H1 (cell line): ENCODE measurements around the gene FAM25A. TPM values are rescaled to one million over a fixed set of nuclear protein-coding genes. Genes with fewer than 3 reads are reported as not detected.

Source experiments
- CTCF ChIA-PET: fragments of 300-600 bp; sonication (Branson Sonifier 250); formaldehyde crosslinking; loops from one replicate; lab custom pipeline; 2021; ENCODE audit not compliant: partially characterized antibody; lab: Charles Lee
- POLR2A ChIA-PET: fragments of 300-600 bp; sonication (Branson Sonifier 250); formaldehyde crosslinking; loops from one replicate; lab custom pipeline; 2021; ENCODE audit warnings: inconsistent platforms; ENCODE audit not compliant: partially characterized antibody; lab: Charles Lee
- DNase-seq, 2 experiments: peaks; one replicate each; pipeline versions ENCODE4 v3.0.0 to v3.0.0-alpha.2; 2010 to 2022; ENCODE audit warnings: low spot score in 2 of 2, low read depth in 1 of 2, mixed read lengths in 1 of 2
- FAIRE-seq: peaks from 2 replicates; lab custom pipeline; 2011; peaks lifted over from hg19 to GRCh38; lab: Jason Lieb, UNC
- H2AFZ ChIP-seq: 2 replicates; pipeline ENCODE4 v1.8.1; 2012; ENCODE audit warnings: low read length, inconsistent platforms
- H2AK5ac ChIP-seq: 2 replicates; pipeline ENCODE4 v1.6.1; 2013; ENCODE audit warnings: low read depth, low read length
- H2BK120ac ChIP-seq: replicated peaks from 2 replicates; pipeline ENCODE3; 2013; ENCODE audit warnings: low read depth, low read length, inconsistent platforms
- H2BK12ac ChIP-seq: 2 replicates; pipeline ENCODE4 v1.6.1; 2013; ENCODE audit warnings: low read depth, low read length
- H2BK15ac ChIP-seq: 2 replicates; pipeline ENCODE4 v1.6.1; 2013; ENCODE audit warnings: low read length
- H2BK20ac ChIP-seq: 2 replicates; pipeline ENCODE4 v1.6.1; 2013; ENCODE audit warnings: low read length
- H2BK5ac ChIP-seq: 2 replicates; pipeline ENCODE4 v1.6.1; 2013; ENCODE audit warnings: low read depth, low read length
- H3K14ac ChIP-seq: 2 replicates; pipeline ENCODE4 v1.6.1; 2013; ENCODE audit warnings: inconsistent platforms; ENCODE audit not compliant: insufficient read length
- H3K18ac ChIP-seq: 2 replicates; pipeline ENCODE4 v1.6.1; 2013; ENCODE audit warnings: low read length; ENCODE audit errors: extremely low read depth
- H3K23ac ChIP-seq: 2 replicates; pipeline ENCODE4 v1.6.1; 2013; ENCODE audit warnings: inconsistent platforms; ENCODE audit not compliant: insufficient read length
- H3K23me2 ChIP-seq: 2 replicates; pipeline ENCODE4 v1.6.1; 2013; ENCODE audit warnings: low read depth, low read length
- H3K27ac ChIP-seq: 2 replicates; pipeline ENCODE4 v1.6.1; 2011; ENCODE audit warnings: low read depth, low read length, inconsistent platforms
- H3K27me3 ChIP-seq, 4 experiments: replicated peaks in 1 of 4; 1 replicate in 1 of 4; 2 replicates in 3 of 4; pipeline versions ENCODE4 v1.6.1 to v1.8.1; 2011 to 2013; ENCODE audit warnings: low read length in 3 of 4, mild to moderate bottlenecking in 3 of 4, inconsistent platforms in 2 of 4, mixed read lengths in 2 of 4, moderate library complexity in 1 of 4; ENCODE audit not compliant: control insufficient read depth in 3 of 4, insufficient read depth in 3 of 4; ENCODE audit errors: extremely low read depth in 1 of 4
- H3K36me3 ChIP-seq, 4 experiments: 2 replicates each; pipeline versions ENCODE4 v1.6.1 to v1.8.1; 2011 to 2013; ENCODE audit warnings: mild to moderate bottlenecking in 4 of 4, low read length in 3 of 4, moderate library complexity in 2 of 4, control low read depth in 1 of 4, inconsistent platforms in 1 of 4; ENCODE audit not compliant: insufficient read depth in 4 of 4, control insufficient read depth in 2 of 4
- H3K4ac ChIP-seq: replicated peaks from 2 replicates; pipeline ENCODE3; 2013; ENCODE audit warnings: low read length, low read depth, mixed read lengths, inconsistent platforms; ENCODE audit not compliant: insufficient read length
- H3K4me1 ChIP-seq, 4 experiments: replicated peaks in 1 of 4; 1 replicate in 1 of 4; 2 replicates in 3 of 4; pipeline versions ENCODE4 v1.6.1 to v1.8.1; 2011 to 2013; ENCODE audit warnings: low read length in 3 of 4, inconsistent platforms in 2 of 4, mixed read lengths in 1 of 4; ENCODE audit not compliant: insufficient read depth in 4 of 4, control insufficient read depth in 3 of 4
- H3K4me2 ChIP-seq, 2 experiments: 2 replicates each; pipeline versions ENCODE4 v1.6.1 to v1.8.1; 2011 to 2013; ENCODE audit warnings: low read depth in 2 of 2, low read length in 2 of 2, control low read depth in 1 of 2, inconsistent platforms in 1 of 2, mild to moderate bottlenecking in 1 of 2; ENCODE audit not compliant: insufficient read depth in 1 of 2
- H3K4me3 ChIP-seq, 4 experiments: fragments of 200-600, 300-600 bp in 1 of 4; sonication (generic), shearing (Covaris generic), sonication (Bioruptor Twin) in 1 of 4; 2 replicates each; pipeline versions ENCODE4 v1.5.1 to v1.8.1; 2011 to 2016; ENCODE audit warnings: low read length in 4 of 4, low read depth in 3 of 4, control low read depth in 2 of 4, inconsistent platforms in 2 of 4, mild to moderate bottlenecking in 2 of 4, mixed read lengths in 1 of 4, moderate library complexity in 1 of 4; ENCODE audit not compliant: insufficient read depth in 2 of 4; ENCODE audit errors: extremely low read depth in 1 of 4
- H3K56ac ChIP-seq: replicated peaks from 2 replicates; pipeline ENCODE3; 2013; ENCODE audit warnings: low read depth, mild to moderate bottlenecking, mixed read lengths, low read length, inconsistent platforms; ENCODE audit not compliant: insufficient read length
- H3K79me1 ChIP-seq: 2 replicates; pipeline ENCODE4 v1.6.1; 2013; ENCODE audit warnings: low read depth, low read length, control low read depth
- H3K79me2 ChIP-seq, 2 experiments: 2 replicates each; pipeline versions ENCODE4 v1.6.1 to v1.8.1; 2012 to 2013; ENCODE audit warnings: low read length in 2 of 2, mild to moderate bottlenecking in 2 of 2, inconsistent platforms in 1 of 2; ENCODE audit not compliant: insufficient read depth in 2 of 2, control insufficient read depth in 1 of 2
- H3K9ac ChIP-seq, 4 experiments: replicated peaks in 1 of 4; 1 replicate in 1 of 4; 2 replicates in 3 of 4; pipeline versions ENCODE4 v1.6.1 to v1.8.1; 2011 to 2013; ENCODE audit warnings: low read depth in 3 of 4, low read length in 3 of 4, control low read depth in 2 of 4, mild to moderate bottlenecking in 2 of 4, moderate library complexity in 2 of 4, inconsistent platforms in 1 of 4; ENCODE audit errors: extremely low read depth in 1 of 4
- H3K9me3 ChIP-seq, 2 experiments: 2 replicates each; pipeline versions ENCODE4 v1.6.1 to v1.8.1; 2012 to 2013; ENCODE audit warnings: mild to moderate bottlenecking in 2 of 2, moderate library complexity in 2 of 2, control low read depth in 1 of 2, inconsistent platforms in 1 of 2, low read depth in 1 of 2, low read length in 1 of 2, mixed read lengths in 1 of 2; ENCODE audit not compliant: insufficient read depth in 2 of 2
- H4K20me1 ChIP-seq, 2 experiments: replicated peaks in 1 of 2; 2 replicates each; pipeline versions ENCODE3 to v1.8.1; 2011 to 2013; ENCODE audit warnings: inconsistent platforms in 2 of 2, low read length in 2 of 2, mild to moderate bottlenecking in 1 of 2; ENCODE audit not compliant: insufficient read depth in 2 of 2, control insufficient read depth in 1 of 2
- H4K5ac ChIP-seq: 2 replicates; pipeline ENCODE4 v1.6.1; 2013; ENCODE audit warnings: low read length, low read depth, mixed read lengths, inconsistent platforms; ENCODE audit not compliant: insufficient read length
- H4K8ac ChIP-seq: 2 replicates; pipeline ENCODE4 v1.8.0; 2013; ENCODE audit warnings: mild to moderate bottlenecking, moderate library complexity, low read length, inconsistent platforms; ENCODE audit not compliant: insufficient read depth; ENCODE audit errors: extremely low read depth
- H4K91ac ChIP-seq: replicated peaks from 2 replicates; pipeline ENCODE3; 2013; ENCODE audit warnings: low read length, mixed read lengths, inconsistent platforms; ENCODE audit not compliant: insufficient read length
- GABPA ChIP-seq: IDR thresholded peaks from 2 replicates; pipeline ENCODE4 v1.6.1; 2011; ENCODE audit warnings: mild to moderate bottlenecking, low read length, moderate library complexity, borderline replicate concordance; ENCODE audit not compliant: insufficient read depth
- TCF12 ChIP-seq: IDR thresholded peaks from 2 replicates; pipeline ENCODE4 v1.6.1; 2011; ENCODE audit warnings: low read depth, mild to moderate bottlenecking, low read length
- WGBS, 2 experiments: shearing (Covaris generic) in 1 of 2; methylation state at CpG; one replicate each; pipeline versions ENCODE4 v1.1.6 to v1.1.7; 2013 to 2015; ENCODE audit warnings: low lambda C conversion rate in 2 of 2, mixed read lengths in 2 of 2, inconsistent platforms in 1 of 2, low coverage in 1 of 2, missing lambda C conversion rate in 1 of 2; ENCODE audit not compliant: insufficient replicate concordance in 2 of 2, insufficient coverage in 1 of 2, insufficient read length in 1 of 2; ENCODE audit errors: extremely low coverage in 1 of 2, missing lambda C conversion rate in 1 of 2; 5-methylcytosine and 5-hydroxymethylcytosine counted together
- polyA plus RNA-seq, 7 experiments: library from polyadenylated mRNA; depleted of rRNA in 3 of 7; stranded (reverse) in 5 of 7; unstranded in 2 of 7; fragments of >200 nt in 5 of 7; fragments of 200-250 nt in 2 of 7; gene quantifications; 1 replicate in 5 of 7; 2 replicates in 1 of 7; 4 replicates in 1 of 7; pipeline versions ENCODE4 v1.2.1 to v1.2.3, GENCODE V29; 2011 to 2013; ENCODE audit warnings: missing spikeins in 2 of 7, mixed read lengths in 2 of 7
- total RNA-seq: library from RNA; stranded (reverse); fragmentation: NEBNext Ultra II Directional; extraction: Animal tissue kit (Norgen Biotek cat#: 25700); gene quantifications from 2 replicates; pipeline ENCODE4 v1.2.1, GENCODE V29; 2021

FAM25A gene
- total and polyA plus RNA-seq, 2 of the 8 experiments (the other 6 are each of a cell fraction or from before 2014, with no cell fraction given): not detected

- Histone ChIP-seq H3K18ac (no peak overlapping the region), H4K20me1 (no peaks in the 10 kb centered on the region), H3K14ac (no peak overlapping the region), H3K79me2 (no peaks in the 10 kb centered on the region), H3K9ac (no peak overlapping the region), H3K27ac (no peak overlapping the region), H2BK15ac (no peak overlapping the region), H3K56ac (no peak overlapping the region), H2BK20ac (no peak overlapping the region), H3K23me2 (no peaks in the 10 kb centered on the region), H3K4me2 (no peak overlapping the region), H2BK5ac (no peak overlapping the region), H3K4me1 (no peaks in the 10 kb centered on the region), H2BK12ac (no peak overlapping the region), H3K27me3 (no peaks in the 10 kb centered on the region), H4K8ac (no peak overlapping the region), H3K23ac (no peak overlapping the region), H2AK5ac (no peak overlapping the region), H3K79me1 (no peaks in the 10 kb centered on the region), H4K91ac (no peak overlapping the region), H4K5ac (no peak overlapping the region), H3K4ac (no peak overlapping the region), H3K4me3 (no peak overlapping the region), H2AFZ (no peak overlapping the region), H2BK120ac (no peak overlapping the region), H3K36me3 (peaks cover 6 to 53% (median 29%) of the 10 kb centered on the region in 4 experiments; a peak in 7 of 8 replicates), H3K9me3 (no peaks in the 10 kb centered on the region)
- FAIRE-seq (no peak), DNase-seq (no peak)
- ChIA-PET POLR2A (no interaction called here), CTCF (interaction anchor here (1.2 to 2.0 kb wide), 2 partner anchors 8 to 114 kb away, joined by 3 to 5 read pairs; no protein-coding TSS in a partner anchor)
- WGBS, 2 experiments: 96% methylated on average over 1 of the region's 1 CpG; no CpG with 5 or more reads in 1 of the 2 experiments
- TF ChIP-seq GABPA (no peak), TCF12 (no peak)
Observed at GRCh38 chr10:87059401-87059800, 39.3 kb downstream of the FAM25A start.
